ENCODE results near the gene HEXIM1. TPM values are rescaled to one million over a fixed set of nuclear protein-coding genes. Genes with fewer than 3 reads are reported as not detected.

HEXIM1 gene
- total RNA-seq, 1 donor = 11.7 TPM

- no peak overlapping the region for H3K4me3 ChIP-seq (ENCODE audit: low read depth, low read length)
- no peak for DNase-seq (ENCODE audit: low read depth)
- no peak for TF ChIP-seq CTCF (IDR thresholded peaks at IDR 0.05; ENCODE audit: insufficient read depth, low read depth, low read length)
Observed at GRCh38 chr17:45128989-45129388, 19.3 kb upstream of the HEXIM1 start.

GRCh38 chr17:45129426-45129939 is 18.8 kb upstream of the HEXIM1 start:
- H3K4me3 ChIP-seq (ENCODE audit: low read depth, low read length) = peak overlapping the region; percentile 9
- DNase-seq (ENCODE audit: low read depth) = peak; percentile 91
- TF ChIP-seq CTCF (IDR thresholded peaks at IDR 0.05; ENCODE audit: insufficient read depth, low read depth, low read length) = no peak

GRCh38 chr17:45129940-45130680 is 18.2 kb upstream of the HEXIM1 start:
- peak overlapping the region; percentile 93 for H3K4me3 ChIP-seq (ENCODE audit: low read depth, low read length)
- no peak for DNase-seq (ENCODE audit: low read depth)

GRCh38 chr17:45130681-45131615 is 17.3 kb upstream of the HEXIM1 start:
- TF ChIP-seq CTCF (IDR thresholded peaks at IDR 0.05; ENCODE audit: insufficient read depth, low read depth, low read length) = no peak
- no peak for DNase-seq (ENCODE audit: low read depth)
- peak overlapping the region; percentile 93 for H3K4me3 ChIP-seq (ENCODE audit: low read depth, low read length)

More at GRCh38 chr17:45129940-45130680, 18.2 kb upstream of the HEXIM1 start:
- TF ChIP-seq CTCF (IDR thresholded peaks at IDR 0.05; ENCODE audit: insufficient read depth, low read depth, low read length) = no peak

- peak; percentile 44 for DNase-seq (ENCODE audit: low read depth)
- H3K4me3 ChIP-seq (ENCODE audit: low read depth, low read length) = peak overlapping the region; percentile 93
- peak; percentile 87 for TF ChIP-seq CTCF (IDR thresholded peaks at IDR 0.05; ENCODE audit: insufficient read depth, low read depth, low read length)
Observed at GRCh38 chr17:45131616-45132319, 16.5 kb upstream of the HEXIM1 start.

GRCh38 chr17:45132320-45132571 is 16.0 kb upstream of the HEXIM1 start, which contains the start of gene PLCD3:
Gene PLCD3 (minus strand): TSS chr17:45132515. CDS start chr17:45132410, 105 bp downstream.
- no peak for DNase-seq (ENCODE audit: low read depth)
- H3K4me3 ChIP-seq (ENCODE audit: low read depth, low read length) = peak within 1 kb of the TSS; percentile 93
- no peak for TF ChIP-seq CTCF (IDR thresholded peaks at IDR 0.05; ENCODE audit: insufficient read depth, low read depth, low read length)

Measured in fibroblast of villous mesenchyme (primary cell).